HG03045 (cell line): ENCODE data around the gene ZDHHC11.
"Not testable (repeated sequence)": the region's sequence is repeated elsewhere in the genome, so short reads cannot be mapped to it uniquely, and the experiment has no call there.

Experiments
- ATAC-seq: cut with Tn5 transposase; IDR thresholded peaks from one replicate; pipeline ENCODE4 v1.9.1; 2021; ENCODE audit warnings: mild to moderate bottlenecking, moderate library complexity; ENCODE audit not compliant: unreplicated experiment

ZDHHC11 gene

DNA sequence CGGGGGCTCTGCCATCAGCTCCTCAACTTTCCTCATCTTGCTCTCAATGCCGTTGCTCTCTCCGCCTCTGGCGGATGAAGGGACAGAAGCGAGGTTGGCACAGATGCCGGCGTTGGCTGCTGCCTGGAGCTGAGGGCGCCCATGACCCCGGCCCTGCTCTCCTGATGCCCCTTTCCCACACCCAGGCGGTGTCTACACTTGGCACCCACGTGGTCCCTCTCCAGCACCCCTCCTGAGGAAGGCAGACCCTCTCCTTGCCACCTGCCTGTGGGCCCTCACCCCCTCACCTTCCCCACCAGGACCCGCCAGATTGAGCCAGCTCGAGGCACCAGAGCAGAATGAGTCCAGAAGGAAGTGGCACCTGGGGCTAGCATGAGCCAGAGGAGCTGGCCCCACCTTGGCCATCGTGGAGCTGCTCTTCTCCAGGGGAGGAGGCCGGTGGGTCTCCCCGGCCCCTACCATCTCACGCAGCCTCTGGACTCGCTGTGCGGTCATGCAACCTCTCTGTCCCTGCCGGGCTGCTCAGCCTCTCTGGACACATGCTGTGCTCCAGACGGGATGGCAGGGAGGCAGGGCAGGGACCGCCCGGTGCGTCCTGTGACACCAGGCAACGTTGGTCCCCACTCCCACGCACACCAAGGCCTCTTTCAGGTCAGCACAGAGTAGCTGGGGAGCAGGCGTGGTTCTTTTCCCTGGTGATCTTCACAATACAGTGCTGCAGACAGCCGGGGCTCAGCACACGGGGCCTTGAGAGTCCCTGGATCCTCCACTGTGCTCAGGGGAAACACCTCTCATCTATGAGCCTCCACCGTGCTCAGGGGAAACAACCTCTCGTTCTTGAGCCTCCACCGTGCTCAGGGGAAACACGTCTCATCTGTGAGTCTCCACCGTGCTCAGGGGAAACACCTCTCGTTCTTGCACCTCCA is 4.8 kb downstream of the ZDHHC11 start:
- not testable (repeated sequence) for ATAC-seq

DNA sequence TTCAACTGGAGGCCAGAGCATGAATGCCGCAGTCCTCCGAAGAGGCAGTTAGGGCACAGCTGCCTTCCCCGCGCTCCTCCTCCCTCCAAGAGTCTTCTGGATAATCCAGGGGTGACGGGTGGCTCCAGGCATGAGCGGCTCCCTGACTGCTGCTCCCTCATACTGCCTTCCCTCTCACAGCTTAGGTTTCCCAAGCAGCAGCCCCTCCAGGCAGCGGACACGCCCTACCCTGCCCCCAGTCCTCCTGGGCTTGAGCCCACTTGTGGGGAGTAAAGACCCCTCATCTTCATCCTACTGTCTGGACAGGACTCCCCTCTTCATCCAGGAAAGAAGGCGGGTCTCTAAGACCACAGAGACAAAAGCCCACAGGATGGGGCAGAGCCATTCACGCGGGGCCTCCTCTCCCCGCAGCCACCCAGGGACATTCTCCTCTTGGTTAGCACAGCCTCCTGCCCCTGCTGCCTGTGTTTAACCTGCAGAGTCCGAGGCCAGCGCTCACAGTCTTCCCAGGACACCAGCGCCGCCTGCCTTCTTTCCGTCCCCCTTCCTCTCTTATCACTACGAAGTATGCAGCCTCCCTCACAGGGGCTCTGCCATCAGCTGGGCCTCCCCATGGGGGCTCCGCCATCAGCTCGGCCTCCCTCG is 5.6 kb downstream of the ZDHHC11 start:
- not testable (repeated sequence) for ATAC-seq

DNA sequence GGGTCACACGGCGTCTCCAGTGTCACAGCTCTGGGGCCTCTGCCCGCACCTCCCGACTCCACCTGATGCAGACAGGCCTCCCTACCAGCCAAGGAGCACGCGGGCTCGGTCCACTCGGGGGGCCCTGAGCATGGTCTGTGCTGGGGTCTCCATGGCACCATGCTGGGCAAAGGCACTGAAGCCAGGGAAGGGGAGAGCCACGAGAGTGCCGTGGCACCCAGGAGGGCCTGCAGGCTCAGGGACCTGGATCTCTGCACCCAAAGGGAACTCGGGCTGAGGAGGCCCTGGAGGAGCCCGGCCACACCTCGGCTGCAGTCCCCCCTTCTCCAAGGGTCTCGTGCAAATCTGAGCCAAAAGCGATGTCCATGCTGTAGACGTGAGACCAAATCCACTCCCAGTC is 6.4 kb downstream of the ZDHHC11 start:
- not testable (repeated sequence) for ATAC-seq

- ATAC-seq = not testable (repeated sequence)
Measured at GRCh38 chr5:843926-844325, 6.9 kb downstream of the ZDHHC11 start.

- ATAC-seq = not testable (repeated sequence)
Measured at GRCh38 chr5:843371-843770, 7.4 kb downstream of the ZDHHC11 start.

DNA sequence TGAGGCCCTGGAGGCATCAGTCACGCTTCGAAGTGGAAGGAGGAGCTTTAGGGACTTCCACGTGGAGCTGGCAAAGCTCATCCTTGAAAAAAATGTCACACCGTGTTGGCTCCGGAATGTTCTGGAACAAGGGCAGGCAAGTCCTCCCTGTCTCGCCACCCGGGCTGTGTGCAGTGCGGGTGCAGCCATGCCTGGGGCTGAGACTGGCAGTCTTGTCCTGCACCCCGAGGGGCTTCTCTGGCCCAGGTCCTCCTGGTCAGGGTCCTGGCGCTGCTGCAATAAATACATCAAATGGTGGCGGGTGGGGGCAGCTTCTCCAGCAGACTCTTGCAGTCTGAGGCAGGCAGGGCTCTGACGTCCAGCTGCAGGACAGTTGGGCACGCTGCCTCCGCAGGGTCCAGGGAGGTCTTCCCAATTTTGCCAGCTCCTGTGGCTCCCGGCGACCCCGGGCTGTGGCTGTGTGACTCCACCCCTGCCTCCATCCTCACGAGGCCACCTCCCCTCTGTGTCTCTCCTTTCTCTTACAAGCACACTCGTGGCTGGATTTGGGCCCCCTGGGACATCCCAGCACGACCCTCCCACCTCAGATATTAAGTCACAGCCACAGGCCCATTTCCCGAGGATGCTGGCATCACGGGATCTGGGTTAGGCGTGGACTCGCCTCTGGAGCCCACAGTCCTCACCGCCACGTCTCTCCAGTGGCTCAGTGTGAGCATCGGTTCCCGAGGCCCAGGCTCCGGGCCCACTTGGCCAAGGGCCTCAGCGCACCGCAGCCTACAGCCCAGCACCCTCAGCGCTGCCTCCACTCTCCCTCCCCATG is 8.2 kb downstream of the ZDHHC11 start:
- not testable (repeated sequence) for ATAC-seq

DNA sequence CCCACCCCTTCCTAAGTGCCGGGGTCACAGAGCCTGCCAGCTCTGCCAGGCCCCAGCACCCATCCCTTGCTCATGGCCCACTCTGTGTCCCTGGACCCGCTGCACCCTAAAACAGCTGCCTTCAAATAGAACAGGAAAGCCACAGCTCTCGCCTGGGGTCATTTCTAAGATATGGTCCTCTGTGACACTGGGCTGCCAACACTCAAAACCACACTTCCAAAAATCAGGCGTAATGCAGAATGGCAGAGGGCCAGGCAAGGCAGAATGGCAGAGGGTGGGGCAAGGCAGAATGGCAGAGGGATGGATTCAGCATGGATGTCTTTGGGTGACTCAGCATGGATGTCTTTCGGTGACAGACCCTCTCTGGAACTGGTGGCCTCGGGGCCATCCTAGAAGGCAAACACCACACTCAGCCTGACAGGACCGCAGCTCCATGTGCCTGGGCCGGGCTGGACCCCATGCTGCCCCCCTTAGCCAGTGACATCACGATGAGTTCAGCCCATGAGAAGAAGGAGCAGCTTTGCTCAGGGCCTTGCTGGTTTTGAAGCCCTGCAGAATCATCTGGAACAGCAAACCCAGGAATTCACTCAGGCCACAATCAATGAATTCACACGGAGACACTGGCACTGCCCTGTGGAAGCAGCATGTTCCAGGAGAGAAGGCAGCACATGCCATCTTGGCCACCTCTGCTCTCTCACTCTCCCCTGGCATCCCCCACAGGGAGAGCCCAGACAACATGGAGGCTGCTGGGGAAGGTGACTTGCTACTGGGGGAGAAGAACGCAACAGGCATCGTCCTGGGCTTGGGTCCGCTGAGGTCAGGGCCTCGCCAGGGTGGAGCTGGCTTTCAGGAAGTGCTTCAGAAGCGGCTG is 9.0 kb downstream of the ZDHHC11 start:
- ATAC-seq = not testable (repeated sequence)

- ATAC-seq = not testable (repeated sequence)
Measured at GRCh38 chr5:840974-841435, 9.8 kb downstream of the ZDHHC11 start.

GRCh38 chr5:840118-840973 is 10.4 kb downstream of the ZDHHC11 start:
- not testable (repeated sequence) for ATAC-seq

- ATAC-seq = not testable (repeated sequence)
Measured at GRCh38 chr5:838431-838851, 12.3 kb downstream of the ZDHHC11 start.

DNA sequence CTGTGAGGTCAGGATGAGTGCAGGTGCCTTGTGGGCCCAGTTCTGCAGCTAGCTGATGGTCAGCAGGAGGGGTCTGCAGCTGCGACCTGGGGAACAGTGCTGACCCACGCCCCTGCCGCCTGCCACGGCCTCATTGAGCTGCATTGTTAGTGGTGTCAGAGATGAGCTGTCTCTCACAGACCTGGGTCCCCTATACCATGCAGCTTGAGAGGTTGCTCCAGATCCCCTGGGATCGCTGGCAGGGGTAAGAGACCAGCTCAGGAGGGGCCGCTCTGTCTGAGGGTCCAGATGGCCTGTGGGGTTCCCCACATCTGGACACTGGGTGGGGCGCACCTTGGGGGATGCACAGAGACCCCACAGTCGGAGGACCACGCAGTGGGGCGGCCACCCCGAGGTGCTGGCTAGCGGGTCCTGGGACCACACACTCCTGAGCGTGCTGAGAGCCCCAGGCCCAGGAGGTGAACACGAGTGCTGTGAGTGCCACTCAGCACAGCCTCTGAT is 13.1 kb downstream of the ZDHHC11 start:
- not testable (repeated sequence) for ATAC-seq

DNA sequence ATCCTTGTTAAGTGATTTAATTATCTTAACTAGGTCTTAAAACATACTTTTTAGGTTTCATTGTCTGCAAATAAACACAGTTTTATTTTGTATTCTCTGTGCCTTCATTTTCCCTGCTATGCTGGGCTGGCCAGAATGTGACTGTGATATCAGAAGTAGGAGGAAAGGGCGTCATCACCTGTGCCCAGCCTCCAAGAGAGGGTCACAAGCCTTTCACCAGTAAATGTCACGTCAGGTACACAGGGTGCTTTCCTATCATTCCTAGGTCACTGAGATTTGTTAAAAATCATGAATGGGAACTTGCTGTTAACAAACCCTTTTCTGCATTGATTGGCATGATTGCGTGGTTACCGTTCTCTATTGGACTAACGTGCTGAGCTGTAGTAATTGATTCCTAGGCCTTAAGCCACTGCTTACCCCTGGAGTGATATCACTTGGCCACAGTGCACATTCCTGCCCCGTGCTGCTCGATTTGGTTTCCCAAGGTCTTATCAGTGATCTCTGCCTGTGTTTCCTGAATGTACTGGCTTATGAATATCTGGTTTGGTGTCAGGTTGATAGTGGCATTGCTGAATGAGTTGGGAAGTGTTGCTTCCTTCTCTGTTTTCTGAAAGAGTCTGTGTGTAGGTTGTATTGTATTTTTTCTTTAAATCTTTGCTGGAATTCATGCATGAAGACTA is 14.7 kb downstream of the ZDHHC11 start:
- ATAC-seq = not testable (repeated sequence)

GRCh38 chr5:834013-834412 is 16.8 kb downstream of the ZDHHC11 start:
- ATAC-seq = not testable (repeated sequence)

- ATAC-seq = not testable (repeated sequence)
Measured at GRCh38 chr5:828194-828593, 22.6 kb downstream of the ZDHHC11 start.

DNA sequence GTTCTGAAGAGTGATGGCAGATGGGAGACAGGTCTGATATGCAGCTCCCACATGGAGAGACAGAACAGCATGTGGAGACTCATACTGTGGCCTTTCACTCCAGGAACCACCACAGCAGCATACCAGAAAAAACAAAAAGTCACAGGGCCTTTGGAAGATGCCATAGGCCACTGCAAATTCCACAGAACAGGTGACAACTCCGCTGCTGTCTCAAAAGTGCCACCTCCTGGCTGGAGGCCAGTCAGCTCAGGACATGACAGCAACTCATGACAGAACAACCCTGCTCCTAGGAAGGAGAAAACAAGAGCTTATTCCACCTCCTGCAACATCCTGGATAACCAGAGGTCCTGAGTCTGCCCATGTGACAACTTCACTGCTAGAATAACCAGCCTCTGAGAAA is 25.2 kb downstream of the ZDHHC11 start:
- ATAC-seq = not testable (repeated sequence)

GRCh38 chr5:821504-821903 is 29.3 kb downstream of the ZDHHC11 start:
- no peak for ATAC-seq

GRCh38 chr5:820245-820644 is 30.5 kb downstream of the ZDHHC11 start:
- ATAC-seq = no peak

- ATAC-seq = no peak
Measured at GRCh38 chr5:819078-819477, 31.7 kb downstream of the ZDHHC11 start.
